Activated naive CD8-positive, alpha-beta T cell (primary cell): ENCODE results near the gene BLOC1S5.

Experiments
- H3K27ac Mint-ChIP-seq: one replicate; pipeline ENCODE4 v1.8.0; 2021; ENCODE audit warnings: mixed read lengths
- H3K27me3 Mint-ChIP-seq: one replicate; pipeline ENCODE4 v1.8.0; 2021; ENCODE audit warnings: mixed read lengths
- H3K36me3 Mint-ChIP-seq: one replicate; pipeline ENCODE4 v1.8.0; 2021; ENCODE audit warnings: mixed read lengths
- H3K4me1 Mint-ChIP-seq: one replicate; pipeline ENCODE4 v1.8.0; 2021; ENCODE audit warnings: low read depth, mixed read lengths
- H3K4me3 Mint-ChIP-seq: one replicate; pipeline ENCODE4 v1.8.0; 2021; ENCODE audit warnings: mild to moderate bottlenecking, mixed read lengths
- H3K9me3 Mint-ChIP-seq: one replicate; pipeline ENCODE4 v1.8.0; 2021; ENCODE audit warnings: low read depth, mixed read lengths

The BLOC1S5 gene

GRCh38 chr6:8063761-8064637 lies at the start of gene BLOC1S5:
Gene BLOC1S5 (minus strand): TSS chr6:8064389. CDS start chr6:8064376, 13 bp downstream.
- Mint-ChIP-seq H3K27me3 (no peaks in the 10 kb centered on the region), H3K36me3 (peaks cover 3% of the 10 kb centered on the region), H3K4me1 (peaks cover 22% of the 10 kb centered on the region), H3K27ac (peak within 1 kb of the TSS; percentile 95), H3K9me3 (no peaks in the 10 kb centered on the region), H3K4me3 (peak within 1 kb of the TSS; percentile 95)

- no peaks in the 10 kb centered on the region for H3K4me1 Mint-ChIP-seq
- peaks cover 13% of the 10 kb centered on the region for H3K27me3 Mint-ChIP-seq
- H3K4me3 Mint-ChIP-seq: no peak overlapping the region
- no peak overlapping the region for H3K27ac Mint-ChIP-seq
- H3K36me3 Mint-ChIP-seq: no peaks in the 10 kb centered on the region
- no peaks in the 10 kb centered on the region for H3K9me3 Mint-ChIP-seq
Measured at GRCh38 chr6:8113131-8113654, 49.0 kb upstream of the BLOC1S5 start.

GRCh38 chr6:8110725-8111124 lies 46.5 kb upstream of the BLOC1S5 start:
- Mint-ChIP-seq H3K9me3 (no peaks in the 10 kb centered on the region), H3K27me3 (peaks cover 23% of the 10 kb centered on the region)

GRCh38 chr6:8110117-8110721 lies 46.0 kb upstream of the BLOC1S5 start:
- H3K27ac Mint-ChIP-seq: no peak overlapping the region
- no peak overlapping the region for H3K4me3 Mint-ChIP-seq
- H3K27me3 Mint-ChIP-seq: peaks cover 22% of the 10 kb centered on the region
- no peaks in the 10 kb centered on the region for H3K4me1 Mint-ChIP-seq
- no peaks in the 10 kb centered on the region for H3K36me3 Mint-ChIP-seq
- H3K9me3 Mint-ChIP-seq: no peaks in the 10 kb centered on the region

More at GRCh38 chr6:8110725-8111124, 46.5 kb upstream of the BLOC1S5 start:
- Mint-ChIP-seq H3K27ac (no peak overlapping the region), H3K36me3 (no peaks in the 10 kb centered on the region), H3K4me3 (no peak overlapping the region), H3K4me1 (no peaks in the 10 kb centered on the region)

GRCh38 chr6:8108759-8109539 lies 44.8 kb upstream of the BLOC1S5 start:
- H3K36me3 Mint-ChIP-seq: no peaks in the 10 kb centered on the region
- H3K27ac Mint-ChIP-seq: no peak overlapping the region
- no peaks in the 10 kb centered on the region for H3K4me1 Mint-ChIP-seq
- no peak overlapping the region for H3K4me3 Mint-ChIP-seq
- no peaks in the 10 kb centered on the region for H3K9me3 Mint-ChIP-seq
- peaks cover 18% of the 10 kb centered on the region for H3K27me3 Mint-ChIP-seq

GRCh38 chr6:8108031-8108660 lies 44.0 kb upstream of the BLOC1S5 start:
- Mint-ChIP-seq H3K27me3 (peaks cover 17% of the 10 kb centered on the region), H3K9me3 (no peaks in the 10 kb centered on the region)

GRCh38 chr6:8105791-8106190 lies 41.6 kb upstream of the BLOC1S5 start:
- Mint-ChIP-seq H3K27ac (no peak overlapping the region), H3K4me1 (peaks cover 14% of the 10 kb centered on the region), H3K27me3 (peaks cover 17% of the 10 kb centered on the region), H3K36me3 (peaks cover 2% of the 10 kb centered on the region), H3K4me3 (no peak overlapping the region), H3K9me3 (no peaks in the 10 kb centered on the region)

More at GRCh38 chr6:8108031-8108660, 44.0 kb upstream of the BLOC1S5 start:
- H3K4me3 Mint-ChIP-seq: no peak overlapping the region
- no peaks in the 10 kb centered on the region for H3K36me3 Mint-ChIP-seq
- H3K4me1 Mint-ChIP-seq: peaks cover under 1% of the 10 kb centered on the region
- H3K27ac Mint-ChIP-seq: no peak overlapping the region

- Mint-ChIP-seq H3K4me1 (peaks cover 29% of the 10 kb centered on the region), H3K36me3 (peaks cover 4% of the 10 kb centered on the region)
Measured at GRCh38 chr6:8103726-8104125, 39.5 kb upstream of the BLOC1S5 start.

GRCh38 chr6:8102122-8102958 lies 38.2 kb upstream of the BLOC1S5 start, which contains the start of gene EEF1E1:
Gene EEF1E1 (minus strand): TSS chr6:8102548. CDS start chr6:8102521, 27 bp downstream.
- Mint-ChIP-seq H3K4me1 (peaks cover 35% of the 10 kb centered on the region), H3K27me3 (peaks cover 12% of the 10 kb centered on the region), H3K4me3 (peak within 1 kb of the TSS; percentile 94), H3K9me3 (no peaks in the 10 kb centered on the region), H3K27ac (peak within 1 kb of the TSS; percentile 99), H3K36me3 (peaks cover 4% of the 10 kb centered on the region)

More at GRCh38 chr6:8103726-8104125, 39.5 kb upstream of the BLOC1S5 start:
- Mint-ChIP-seq H3K27me3 (peaks cover 17% of the 10 kb centered on the region), H3K4me3 (no peak overlapping the region), H3K9me3 (no peaks in the 10 kb centered on the region), H3K27ac (no peak overlapping the region)

GRCh38 chr6:8100159-8100854 lies 36.1 kb upstream of the BLOC1S5 start:
- Mint-ChIP-seq H3K4me3 (peak overlapping the region; percentile 75), H3K4me1 (peaks cover 41% of the 10 kb centered on the region), H3K36me3 (peaks cover 11% of the 10 kb centered on the region), H3K9me3 (no peaks in the 10 kb centered on the region), H3K27ac (no peak overlapping the region), H3K27me3 (peaks cover 2% of the 10 kb centered on the region)

GRCh38 chr6:8090650-8091049 lies 26.5 kb upstream of the BLOC1S5 start:
- Mint-ChIP-seq H3K27ac (no peak overlapping the region), H3K27me3 (no peaks in the 10 kb centered on the region), H3K9me3 (no peaks in the 10 kb centered on the region), H3K36me3 (peaks cover 44% of the 10 kb centered on the region), H3K4me3 (no peak overlapping the region), H3K4me1 (peaks cover 12% of the 10 kb centered on the region)

- H3K4me3 Mint-ChIP-seq: no peak overlapping the region
- H3K27ac Mint-ChIP-seq: peak overlapping the region; percentile 64
- no peaks in the 10 kb centered on the region for H3K9me3 Mint-ChIP-seq
- peaks cover 42% of the 10 kb centered on the region for H3K36me3 Mint-ChIP-seq
- peaks cover 9% of the 10 kb centered on the region for H3K4me1 Mint-ChIP-seq
- H3K27me3 Mint-ChIP-seq: no peaks in the 10 kb centered on the region
Measured at GRCh38 chr6:8088886-8089285, 24.7 kb upstream of the BLOC1S5 start.
